ENCODE results near the gene HMX3. TPM values are rescaled to one million over a fixed set of nuclear protein-coding genes. Genes with fewer than 3 reads are reported as not detected.
A peak's percentile ranks its signal among the peaks of the same experiment; 100 is the strongest.

Gene HMX3
- polyA plus RNA-seq, 1 donor from 2014 or later, result not detected

DNA sequence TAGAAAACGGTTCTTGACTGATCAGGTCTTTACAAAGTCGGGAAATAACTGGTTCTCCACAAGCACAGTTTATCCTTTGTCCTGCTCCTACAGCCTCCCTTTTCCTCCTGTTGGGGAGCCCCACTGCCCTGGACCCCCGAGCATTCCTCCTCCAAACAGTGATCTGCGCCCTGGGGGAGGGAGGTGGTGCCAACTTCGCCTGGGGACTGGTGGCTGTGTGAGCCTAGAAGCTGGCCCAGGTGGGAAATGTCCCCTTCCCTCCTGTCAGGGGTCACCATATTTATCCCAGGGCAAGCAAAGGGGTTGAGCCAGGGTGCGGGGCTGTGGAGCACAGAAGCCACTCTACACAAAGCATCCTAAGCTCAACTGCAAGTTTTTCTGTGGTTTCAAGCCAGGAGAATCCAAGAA, 5.2 kb downstream of the HMX3 start:
- Histone ChIP-seq H3F3A (ENCODE audit: insufficient read depth, low read length, poor library complexity, severe bottlenecking) (no peaks in the 10 kb centered on the region), H3K27me3 (ENCODE audit: insufficient read depth, low read depth, low read length) (peaks cover 100% of the 10 kb centered on the region), H3K79me2 (replicated peaks; ENCODE audit: insufficient read depth, low read length) (no peaks in the 10 kb centered on the region), H3K36me3 (ENCODE audit: insufficient read depth, low read length) (no peaks in the 10 kb centered on the region), H3K27ac (ENCODE audit: low read length) (no peak overlapping the region), H4K20me1 (ENCODE audit: insufficient read depth) (no peaks in the 10 kb centered on the region), H3K9ac (ENCODE audit: low read length) (no peak overlapping the region), H3K9me2 (ENCODE audit: insufficient read depth, low read length) (no peaks in the 10 kb centered on the region), H3K9me3 (ENCODE audit: low read length) (no peaks in the 10 kb centered on the region), H2AFZ (ENCODE audit: low read depth, low read length) (no peak overlapping the region), H3K4me3 (ENCODE audit: low read length) (no peak overlapping the region), H3K4me2 (ENCODE audit: low read length) (no peak overlapping the region)
- TF ChIP-seq TAF1 (IDR thresholded peaks at IDR 0.05; ENCODE audit: low read depth) (no peak), EZH2 (IDR thresholded peaks at IDR 0.05; ENCODE audit: borderline replicate concordance, insufficient read depth, low read length, poor library complexity, severe bottlenecking) (no peak), POLR2AphosphoS5 (IDR thresholded peaks at IDR 0.05) (peak; percentile 47), EP300 (conservative IDR thresholded peaks at IDR 0.05; ENCODE audit: poor library complexity, severe bottlenecking) (no peak)

DNA sequence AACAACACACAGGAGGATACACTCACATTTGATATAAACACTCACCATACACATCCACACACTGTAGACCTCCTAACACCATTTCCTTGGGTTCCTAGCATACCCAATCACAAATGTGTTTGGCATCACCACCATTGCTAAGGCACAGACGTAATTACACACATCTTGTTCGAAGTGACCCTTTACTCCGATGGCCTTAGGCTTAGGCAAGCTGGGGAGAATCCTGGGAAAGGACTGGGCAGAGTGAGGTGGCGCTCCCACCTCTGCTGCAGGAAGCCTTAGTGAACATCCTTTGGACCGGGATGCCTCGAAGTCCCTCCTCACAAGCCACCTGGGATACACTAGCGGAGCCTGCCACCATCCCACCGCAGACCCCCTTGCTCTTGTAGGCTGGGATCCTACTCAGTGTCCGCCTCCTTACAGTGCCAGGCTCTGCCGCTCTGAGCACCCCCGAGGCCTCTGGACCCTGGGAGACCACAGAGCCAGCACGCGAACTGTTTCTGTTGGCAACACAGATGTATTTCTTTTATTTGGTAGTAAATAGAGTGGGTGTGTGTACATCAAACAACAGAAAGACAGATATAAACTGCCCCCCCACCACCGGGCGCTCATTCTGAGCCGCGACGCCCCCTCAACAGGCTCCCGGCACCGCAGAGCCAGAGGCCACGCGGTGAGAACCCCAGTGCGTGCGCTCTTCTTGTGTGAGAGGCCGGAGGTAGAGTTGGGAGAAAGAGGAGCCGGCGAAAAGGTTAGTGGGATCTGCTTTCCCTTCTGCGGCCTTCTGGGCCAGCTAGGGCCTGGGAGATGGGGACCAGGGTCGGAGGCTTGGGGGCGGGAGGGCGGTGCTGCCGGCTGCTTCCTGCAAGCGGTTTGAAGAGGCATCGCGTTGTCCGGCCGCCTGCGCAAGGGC, 6.3 kb downstream of the HMX3 start:
- Histone ChIP-seq H3K9me3 (ENCODE audit: low read length) (no peaks in the 10 kb centered on the region), H3K4me2 (ENCODE audit: low read length) (no peak overlapping the region), H3K4me3 (ENCODE audit: low read length) (no peak overlapping the region), H3F3A (ENCODE audit: insufficient read depth, low read length, poor library complexity, severe bottlenecking) (no peaks in the 10 kb centered on the region), H2AFZ (ENCODE audit: low read depth, low read length) (no peak overlapping the region), H3K27ac (ENCODE audit: low read length) (no peak overlapping the region), H3K9me2 (ENCODE audit: insufficient read depth, low read length) (no peaks in the 10 kb centered on the region), H3K27me3 (ENCODE audit: insufficient read depth, low read depth, low read length) (peaks cover 100% of the 10 kb centered on the region), H3K79me2 (replicated peaks; ENCODE audit: insufficient read depth, low read length) (no peaks in the 10 kb centered on the region), H3K36me3 (ENCODE audit: insufficient read depth, low read length) (no peaks in the 10 kb centered on the region), H4K20me1 (ENCODE audit: insufficient read depth) (no peaks in the 10 kb centered on the region), H3K9ac (ENCODE audit: low read length) (no peak overlapping the region)
- no peak for TF ChIP-seq TAF1 (IDR thresholded peaks at IDR 0.05; ENCODE audit: low read depth)
- no peak for TF ChIP-seq SMC3 (conservative IDR thresholded peaks at IDR 0.05; ENCODE audit: poor library complexity)
- no peak for TF ChIP-seq REST (IDR thresholded peaks at IDR 0.05; ENCODE audit: borderline replicate concordance)
- no peak for TF ChIP-seq EP300 (conservative IDR thresholded peaks at IDR 0.05; ENCODE audit: poor library complexity, severe bottlenecking)
- no peak for TF ChIP-seq MXI1 (conservative IDR thresholded peaks at IDR 0.05; ENCODE audit: poor library complexity, severe bottlenecking)
- no peak for TF ChIP-seq POLR2AphosphoS5 (IDR thresholded peaks at IDR 0.05)
- TF ChIP-seq CTCF (IDR thresholded peaks at IDR 0.05; ENCODE audit: poor library complexity, severe bottlenecking), result no peak
